ENCODE measurements around the gene DIP2C. TPM values are rescaled to one million over a fixed set of nuclear protein-coding genes. Genes with fewer than 3 reads are reported as not detected.

DIP2C gene
- total and polyA plus RNA-seq, 2 donors (not counting 1 experiment from before 2014, with no cell fraction given) = 1.3 to 1.9 TPM

- Histone ChIP-seq H3K4me1 (ENCODE audit: control insufficient read depth in 2 of 2, insufficient read depth in 2 of 2, low read length in 2 of 2) (no peaks in the 10 kb centered on the region), H3K4me2 (replicated peaks; ENCODE audit: low read depth, low read length, poor library complexity, severe bottlenecking) (no peak overlapping the region), H3K27me3 (replicated peaks in 1 of 4; ENCODE audit: control extremely low read depth in 1 of 4, control insufficient read depth in 3 of 4, insufficient read depth in 4 of 4, low read length in 3 of 4) (no peaks in the 10 kb centered on the region), H3K4me3 (ENCODE audit: control extremely low read depth in 1 of 5, extremely low read depth in 1 of 5, insufficient read depth in 1 of 5, low read depth in 2 of 5, low read length in 4 of 5) (no peak overlapping the region), H2AFZ (ENCODE audit: insufficient read depth, low read depth, low read length, poor library complexity, severe bottlenecking) (no peak overlapping the region), H3K79me2 (ENCODE audit: control insufficient read depth, insufficient read depth, low read length) (no peaks in the 10 kb centered on the region), H3K9ac (ENCODE audit: low read length) (no peak overlapping the region), H4K20me1 (ENCODE audit: control insufficient read depth, insufficient read depth, low read length, poor library complexity, severe bottlenecking) (no peaks in the 10 kb centered on the region), H3K9me3 (ENCODE audit: control extremely low read depth in 1 of 3, control insufficient read depth in 2 of 3, insufficient read depth in 1 of 3, low read length in 2 of 3) (no peaks in the 10 kb centered on the region), H3K27ac (ENCODE audit: low read length in 2 of 2) (no peak overlapping the region), H3K36me3 (replicated peaks in 1 of 2; ENCODE audit: control extremely low read depth in 1 of 2, control insufficient read depth in 1 of 2, extremely low read depth in 1 of 2, insufficient read depth in 2 of 2, low read length in 1 of 2) (no peaks in the 10 kb centered on the region)
- Mint-ChIP-seq H3K27me3 (peaks cover 13% of the 10 kb centered on the region), H3K4me1 (no peaks in the 10 kb centered on the region), H3K4me3 (no peak overlapping the region), H3K27ac (no peak overlapping the region), H3K9me3 (ENCODE audit: insufficient read depth) (no peaks in the 10 kb centered on the region)
- intact Hi-C loops (cut with micrococcal nuclease) = no loop called here
- ChIA-PET CTCF (no interaction called here), POLR2A (interaction anchor here (0.7 kb wide), 1 partner anchor 111 kb away, joined by 3 read pairs; no protein-coding TSS in a partner anchor)
- DNase-seq (no peak), ATAC-seq (ENCODE audit: low read depth) (no peak)
- no CpG with 5 or more reads among the region's 4 CpGs for WGBS (ENCODE audit: insufficient coverage)
- no peak for TF ChIP-seq EZH2 (IDR thresholded peaks at IDR 0.05; ENCODE audit: borderline replicate concordance, insufficient read depth, low read depth, low read length, poor library complexity, severe bottlenecking)
- no peak for TF ChIP-seq CTCF (IDR thresholded peaks at IDR 0.05)
These were observed 285.1 kb downstream of the DIP2C start for GRCh38 chr10:404346-404745.

DNA sequence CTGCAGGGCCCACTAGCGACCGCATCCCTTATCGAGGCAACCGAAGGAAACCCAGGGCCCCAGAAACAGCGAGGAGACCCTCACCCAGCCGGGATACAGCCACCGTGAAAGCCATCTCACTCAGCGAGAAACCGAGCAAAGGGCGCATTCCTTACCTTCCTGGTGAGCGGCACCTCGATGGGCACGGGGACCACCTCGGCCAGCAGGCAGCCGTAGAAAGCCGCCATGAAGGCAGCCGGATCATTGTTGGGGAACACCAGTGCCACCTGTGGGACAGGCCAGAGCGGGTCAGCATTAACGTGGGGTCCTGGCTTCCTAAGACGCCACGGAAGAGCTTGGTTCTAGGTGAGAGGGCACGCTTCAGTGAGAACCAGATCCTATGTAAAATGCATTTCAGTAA, 290.5 kb downstream of the DIP2C start:
- no peak overlapping the region for H3K4me3 Mint-ChIP-seq
- ATAC-seq (ENCODE audit: low read depth) = no peak

More for the DNA sequence above, 290.5 kb downstream of the DIP2C start:
- no peaks in the 10 kb centered on the region for H3K79me2 ChIP-seq (ENCODE audit: control insufficient read depth, insufficient read depth, low read length)
- H4K20me1 ChIP-seq (ENCODE audit: control insufficient read depth, insufficient read depth, low read length, poor library complexity, severe bottlenecking) = no peaks in the 10 kb centered on the region
- Mint-ChIP-seq H3K27ac (no peak overlapping the region), H3K4me1 (peaks cover 4% of the 10 kb centered on the region), H3K9me3 (ENCODE audit: insufficient read depth) (no peaks in the 10 kb centered on the region), H3K27me3 (no peaks in the 10 kb centered on the region)
- no peak overlapping the region for H3K4me2 ChIP-seq (replicated peaks; ENCODE audit: low read depth, low read length, poor library complexity, severe bottlenecking)
- no peaks in the 10 kb centered on the region for H3K4me1 ChIP-seq (ENCODE audit: control insufficient read depth in 2 of 2, insufficient read depth in 2 of 2, low read length in 2 of 2)
- ChIA-PET CTCF (no interaction called here), POLR2A (no interaction called here)
- H3K9ac ChIP-seq (ENCODE audit: low read length) = no peak overlapping the region
- H3K27me3 ChIP-seq (replicated peaks in 1 of 4; ENCODE audit: control extremely low read depth in 1 of 4, control insufficient read depth in 3 of 4, insufficient read depth in 4 of 4, low read length in 3 of 4) = no peaks in the 10 kb centered on the region
- intact Hi-C loops (cut with micrococcal nuclease) = no loop called here
- no peak for TF ChIP-seq EZH2 (IDR thresholded peaks at IDR 0.05; ENCODE audit: borderline replicate concordance, insufficient read depth, low read depth, low read length, poor library complexity, severe bottlenecking)
- no peak for TF ChIP-seq CTCF (IDR thresholded peaks at IDR 0.05)
- no peaks in the 10 kb centered on the region for H3K36me3 ChIP-seq (replicated peaks in 1 of 2; ENCODE audit: control extremely low read depth in 1 of 2, control insufficient read depth in 1 of 2, extremely low read depth in 1 of 2, insufficient read depth in 2 of 2, low read length in 1 of 2)
- H3K4me3 ChIP-seq (ENCODE audit: control extremely low read depth in 1 of 5, extremely low read depth in 1 of 5, insufficient read depth in 1 of 5, low read depth in 2 of 5, low read length in 4 of 5) = no peak overlapping the region
- no peak overlapping the region for H3K27ac ChIP-seq (ENCODE audit: low read length in 2 of 2)
- DNase-seq = no peak
- H3K9me3 ChIP-seq (ENCODE audit: control extremely low read depth in 1 of 3, control insufficient read depth in 2 of 3, insufficient read depth in 1 of 3, low read length in 2 of 3) = no peaks in the 10 kb centered on the region
- H2AFZ ChIP-seq (ENCODE audit: insufficient read depth, low read depth, low read length, poor library complexity, severe bottlenecking) = no peak overlapping the region
- 86% methylated on average over 21 of the region's 22 CpGs for WGBS (ENCODE audit: insufficient coverage)
